GM12878 (cell line): ENCODE results near the gene ALOXE3. TPM values are rescaled to one million over a fixed set of nuclear protein-coding genes. Genes with fewer than 3 reads are reported as not detected.

Experiments
- BRCA1 ChIP-seq: IDR thresholded peaks from 2 replicates; pipeline ENCODE4 v1.6.1; 2011; ENCODE audit warnings: low read depth, low read length, improper control_type of control experiment
- CREB1 ChIP-seq: IDR thresholded peaks from 2 replicates; pipeline ENCODE4 v1.6.1; 2012; ENCODE audit warnings: low read depth, mild to moderate bottlenecking, inconsistent platforms
- CREM ChIP-seq: IDR thresholded peaks from 2 replicates; pipeline ENCODE4 v1.6.1; 2014; ENCODE audit warnings: antibody characterized with exemption, low read depth
- E2F4 ChIP-seq: IDR thresholded peaks from 2 replicates; pipeline ENCODE4 v1.6.1; 2012; ENCODE audit warnings: low read depth, low read length, improper control_type of control experiment
- KDM1A ChIP-seq: fragments of 200-600 bp; sonication (generic); IDR thresholded peaks from 2 replicates; pipeline ENCODE4 v1.6.1; 2016; ENCODE audit warnings: borderline replicate concordance
- LARP7 ChIP-seq: fragments of 450-650 bp; IDR thresholded peaks from 2 replicates; pipeline ENCODE4 v1.6.1; 2017; ENCODE audit warnings: mild to moderate bottlenecking
- NKRF ChIP-seq: fragments of 450-650 bp; conservative IDR thresholded peaks from 2 replicates; pipeline ENCODE4 v1.6.1; 2017; ENCODE audit warnings: mild to moderate bottlenecking, moderate library complexity
- STAT1 ChIP-seq: fragments of 450-650 bp; conservative IDR thresholded peaks from 2 replicates; pipeline ENCODE4 v1.6.1; 2014; ENCODE audit warnings: antibody characterized with exemption, mild to moderate bottlenecking
- TCF12 ChIP-seq: IDR thresholded peaks from 2 replicates; pipeline ENCODE4 v1.6.1; 2011; ENCODE audit warnings: low read depth, mild to moderate bottlenecking, low read length
- ZBTB40 ChIP-seq: fragments of 450-650 bp; IDR thresholded peaks from 2 replicates; pipeline ENCODE4 v1.6.1; 2016; ENCODE audit warnings: mild to moderate bottlenecking, moderate library complexity, borderline replicate concordance
- ZZZ3 ChIP-seq: IDR thresholded peaks from 2 replicates; pipeline ENCODE4 v1.6.1; 2011; ENCODE audit warnings: low read depth; ENCODE audit not compliant: control insufficient read depth, insufficient read length
- polyA plus RNA-seq, 11 experiments: library from polyadenylated mRNA; depleted of rRNA in 4 of 11; unstranded in 6 of 11; stranded (reverse) in 5 of 11; fragments of >200 nt; fragmentation: Nextera tagmentation in 4 of 11; fragmentation: Illumina TruSeq in 1 of 11; extraction: Ambion mirVana in 4 of 11; extraction: Trizol in 1 of 11; gene quantifications; 1 replicate in 1 of 11; 2 replicates in 10 of 11; pipeline versions ENCODE4 v1.2.1 to v1.2.3, GENCODE V29; 2011 to 2016; ENCODE audit warnings: inconsistent platforms in 2 of 11, missing spikeins in 2 of 11, low read depth in 1 of 11
- total RNA-seq, 4 experiments: library from RNA; depleted of rRNA in 3 of 4; stranded (reverse); fragments of >200 nt in 3 of 4; fragmentation: Illumina TruSeq in 1 of 4; extraction: Trizol in 1 of 4; gene quantifications; 2 replicates each; pipeline versions ENCODE4 v1.2.1 to v1.2.3, GENCODE V29; 2013 to 2021
- TF ChIP-seq, protein P1 (sequence below): fragments of 450-650 bp; formaldehyde crosslinking; IDR thresholded peaks from 2 replicates; pipeline ENCODE4 v1.4.0; 2020; ENCODE audit warnings: mild to moderate bottlenecking, moderate library complexity
- TF ChIP-seq, protein P2 (sequence below): fragments of 450-650 bp; IDR thresholded peaks from 2 replicates; pipeline ENCODE4 v1.6.1; 2017; ENCODE audit warnings: mild to moderate bottlenecking, moderate library complexity

Gene ALOXE3
- total and polyA plus RNA-seq, 10 of the 15 experiments (the other 5 are each of a cell fraction or from before 2014, with no cell fraction given): 0.04 TPM; not detected in 9

DNA sequence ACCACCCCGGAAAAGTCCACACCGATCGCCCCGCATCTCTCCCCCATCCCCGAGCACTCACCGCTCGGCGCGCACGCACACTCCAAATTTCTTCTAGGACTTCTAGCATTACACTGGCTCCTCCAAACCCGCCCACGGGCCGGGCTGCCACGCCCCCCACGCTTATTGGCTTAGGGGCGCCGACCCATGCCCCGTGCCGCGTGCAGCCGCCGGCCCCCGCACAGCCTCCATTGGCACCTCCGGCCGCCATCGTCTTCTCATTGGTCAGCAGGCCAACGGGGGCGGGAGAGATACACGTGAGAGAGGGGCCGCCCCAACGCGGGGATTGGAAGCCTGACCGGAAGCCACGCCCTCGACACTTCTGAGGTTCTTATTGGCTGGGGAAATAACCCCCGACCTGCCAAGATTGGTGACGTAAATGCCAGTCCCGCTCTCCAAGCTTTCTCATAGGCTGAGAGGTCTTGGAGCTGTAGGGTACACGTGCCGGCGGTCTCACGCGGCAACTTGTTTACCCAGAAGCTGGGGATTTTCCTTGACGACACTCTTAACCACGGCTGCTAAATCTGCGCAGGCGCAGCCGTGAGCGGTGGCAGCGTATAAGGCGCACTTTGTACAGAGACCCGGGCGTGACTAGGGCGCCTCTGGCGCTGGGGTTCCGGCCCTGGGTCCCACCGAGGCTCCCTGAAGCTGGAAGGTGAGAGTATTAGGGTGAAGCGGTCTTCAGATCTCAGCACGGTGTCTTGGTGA lies 38.1 kb upstream of the ALOXE3 start (continued):
- peak; percentile 78; the same call in 1 of the 2 replicates for TF ChIP-seq ZBTB40
- peak; percentile 80 for TF ChIP-seq NKRF
- TF ChIP-seq LARP7: no peak
- no peak for TF ChIP-seq E2F4
- peak; percentile 79; the same call in 1 of the 2 replicates for TF ChIP-seq CREM
- TF ChIP-seq, protein P1, sequence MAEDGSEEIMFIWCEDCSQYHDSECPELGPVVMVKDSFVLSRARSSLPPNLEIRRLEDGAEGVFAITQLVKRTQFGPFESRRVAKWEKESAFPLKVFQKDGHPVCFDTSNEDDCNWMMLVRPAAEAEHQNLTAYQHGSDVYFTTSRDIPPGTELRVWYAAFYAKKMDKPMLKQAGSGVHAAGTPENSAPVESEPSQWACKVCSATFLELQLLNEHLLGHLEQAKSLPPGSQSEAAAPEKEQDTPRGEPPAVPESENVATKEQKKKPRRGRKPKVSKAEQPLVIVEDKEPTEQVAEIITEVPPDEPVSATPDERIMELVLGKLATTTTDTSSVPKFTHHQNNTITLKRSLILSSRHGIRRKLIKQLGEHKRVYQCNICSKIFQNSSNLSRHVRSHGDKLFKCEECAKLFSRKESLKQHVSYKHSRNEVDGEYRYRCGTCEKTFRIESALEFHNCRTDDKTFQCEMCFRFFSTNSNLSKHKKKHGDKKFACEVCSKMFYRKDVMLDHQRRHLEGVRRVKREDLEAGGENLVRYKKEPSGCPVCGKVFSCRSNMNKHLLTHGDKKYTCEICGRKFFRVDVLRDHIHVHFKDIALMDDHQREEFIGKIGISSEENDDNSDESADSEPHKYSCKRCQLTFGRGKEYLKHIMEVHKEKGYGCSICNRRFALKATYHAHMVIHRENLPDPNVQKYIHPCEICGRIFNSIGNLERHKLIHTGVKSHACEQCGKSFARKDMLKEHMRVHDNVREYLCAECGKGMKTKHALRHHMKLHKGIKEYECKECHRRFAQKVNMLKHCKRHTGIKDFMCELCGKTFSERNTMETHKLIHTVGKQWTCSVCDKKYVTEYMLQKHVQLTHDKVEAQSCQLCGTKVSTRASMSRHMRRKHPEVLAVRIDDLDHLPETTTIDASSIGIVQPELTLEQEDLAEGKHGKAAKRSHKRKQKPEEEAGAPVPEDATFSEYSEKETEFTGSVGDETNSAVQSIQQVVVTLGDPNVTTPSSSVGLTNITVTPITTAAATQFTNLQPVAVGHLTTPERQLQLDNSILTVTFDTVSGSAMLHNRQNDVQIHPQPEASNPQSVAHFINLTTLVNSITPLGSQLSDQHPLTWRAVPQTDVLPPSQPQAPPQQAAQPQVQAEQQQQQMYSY (CRISPR knock-in tag): no peak
- peak; percentile 93 for TF ChIP-seq CREB1
- no peak for TF ChIP-seq STAT1
- no peak for TF ChIP-seq KDM1A
- TF ChIP-seq ZZZ3: no peak
- no peak for TF ChIP-seq BRCA1
- TF ChIP-seq, protein P2, sequence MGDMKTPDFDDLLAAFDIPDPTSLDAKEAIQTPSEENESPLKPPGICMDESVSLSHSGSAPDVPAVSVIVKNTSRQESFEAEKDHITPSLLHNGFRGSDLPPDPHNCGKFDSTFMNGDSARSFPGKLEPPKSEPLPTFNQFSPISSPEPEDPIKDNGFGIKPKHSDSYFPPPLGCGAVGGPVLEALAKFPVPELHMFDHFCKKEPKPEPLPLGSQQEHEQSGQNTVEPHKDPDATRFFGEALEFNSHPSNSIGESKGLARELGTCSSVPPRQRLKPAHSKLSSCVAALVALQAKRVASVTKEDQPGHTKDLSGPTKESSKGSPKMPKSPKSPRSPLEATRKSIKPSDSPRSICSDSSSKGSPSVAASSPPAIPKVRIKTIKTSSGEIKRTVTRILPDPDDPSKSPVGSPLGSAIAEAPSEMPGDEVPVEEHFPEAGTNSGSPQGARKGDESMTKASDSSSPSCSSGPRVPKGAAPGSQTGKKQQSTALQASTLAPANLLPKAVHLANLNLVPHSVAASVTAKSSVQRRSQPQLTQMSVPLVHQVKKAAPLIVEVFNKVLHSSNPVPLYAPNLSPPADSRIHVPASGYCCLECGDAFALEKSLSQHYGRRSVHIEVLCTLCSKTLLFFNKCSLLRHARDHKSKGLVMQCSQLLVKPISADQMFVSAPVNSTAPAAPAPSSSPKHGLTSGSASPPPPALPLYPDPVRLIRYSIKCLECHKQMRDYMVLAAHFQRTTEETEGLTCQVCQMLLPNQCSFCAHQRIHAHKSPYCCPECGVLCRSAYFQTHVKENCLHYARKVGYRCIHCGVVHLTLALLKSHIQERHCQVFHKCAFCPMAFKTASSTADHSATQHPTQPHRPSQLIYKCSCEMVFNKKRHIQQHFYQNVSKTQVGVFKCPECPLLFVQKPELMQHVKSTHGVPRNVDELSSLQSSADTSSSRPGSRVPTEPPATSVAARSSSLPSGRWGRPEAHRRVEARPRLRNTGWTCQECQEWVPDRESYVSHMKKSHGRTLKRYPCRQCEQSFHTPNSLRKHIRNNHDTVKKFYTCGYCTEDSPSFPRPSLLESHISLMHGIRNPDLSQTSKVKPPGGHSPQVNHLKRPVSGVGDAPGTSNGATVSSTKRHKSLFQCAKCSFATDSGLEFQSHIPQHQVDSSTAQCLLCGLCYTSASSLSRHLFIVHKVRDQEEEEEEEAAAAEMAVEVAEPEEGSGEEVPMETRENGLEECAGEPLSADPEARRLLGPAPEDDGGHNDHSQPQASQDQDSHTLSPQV: no peak
- TF ChIP-seq TCF12: 0 out of 2 replicates have a peak, but pooled peaks have one; percentile 36
